Lung (tissue), 12 donors: ENCODE data around the gene ABTB1. TPM values are rescaled to one million over a fixed set of nuclear protein-coding genes. Genes with fewer than 3 reads are reported as not detected.

Experiments used
- ATAC-seq: fragments of 200-7000 bp; cut with Tn5 transposase; one replicate; pipeline ENCODE4 v1.9.1; 2020; ENCODE audit warnings: moderate number of reproducible peaks; ENCODE audit not compliant: insufficient read depth, low FRiP score
- DNase-seq, 3 donors: peaks; one replicate each; pipeline ENCODE4 v3.0.0-alpha.2; 2013 to 2017
- H3K27ac ChIP-seq, 2 donors: one replicate each; pipeline ENCODE4 v1.5.1; 2013; ENCODE audit warnings: mild to moderate bottlenecking in 2 of 2, moderate library complexity in 2 of 2, control low read depth in 1 of 2, inconsistent platforms in 1 of 2, low read depth in 1 of 2, low read length in 1 of 2
- H3K27me3 ChIP-seq, 3 donors: one replicate each; pipeline ENCODE4 v1.5.1; 2013; ENCODE audit warnings: low read length in 2 of 3; ENCODE audit not compliant: control insufficient read depth in 3 of 3, insufficient read depth in 3 of 3
- H3K36me3 ChIP-seq, 4 donors: one replicate each; pipeline ENCODE4 v1.5.1; 2013; ENCODE audit warnings: low read length in 4 of 4, mild to moderate bottlenecking in 1 of 4, moderate library complexity in 1 of 4; ENCODE audit not compliant: control insufficient read depth in 4 of 4, insufficient read depth in 4 of 4
- H3K4me1 ChIP-seq, 5 donors: one replicate each; pipeline ENCODE4 v1.5.1; 2013; ENCODE audit warnings: low read length in 5 of 5, mild to moderate bottlenecking in 2 of 5, moderate library complexity in 1 of 5; ENCODE audit not compliant: control insufficient read depth in 5 of 5, insufficient read depth in 5 of 5
- H3K4me3 ChIP-seq: one replicate; pipeline ENCODE4 v1.5.1; 2013; ENCODE audit warnings: mild to moderate bottlenecking, control low read depth, moderate library complexity
- H3K9ac ChIP-seq, 2 donors: one replicate each; pipeline ENCODE4 v1.5.1; 2013; ENCODE audit warnings: low read length in 2 of 2, control low read depth in 1 of 2; ENCODE audit not compliant: insufficient read depth in 1 of 2
- H3K9me3 ChIP-seq, 4 donors: one replicate each; pipeline ENCODE4 v1.5.1; 2013; ENCODE audit warnings: low read length in 3 of 4, mild to moderate bottlenecking in 1 of 4, moderate library complexity in 1 of 4; ENCODE audit not compliant: control insufficient read depth in 4 of 4, insufficient read depth in 3 of 4
- CTCF ChIP-seq: IDR thresholded peaks from 2 replicates; pipeline ENCODE4 v1.5.1; 2012; ENCODE audit warnings: mild to moderate bottlenecking; ENCODE audit errors: control extremely low read depth, extremely low read depth
- WGBS, 2 donors: extraction: QIAGEN DNeasy Blood & Tissue Kit; methylation state at CpG; one replicate each; pipeline ENCODE4 v1.1.7; 2013; 5-methylcytosine and 5-hydroxymethylcytosine counted together
- polyA plus RNA-seq, 2 donors: library from polyadenylated mRNA; stranded (reverse); fragments of 200-250 nt; gene quantifications; one replicate each; pipeline ENCODE4 v1.2.1, GENCODE V29; 2013
- total RNA-seq, 2 donors: library from RNA; depleted of rRNA in 1 of 2; stranded (reverse); fragments of >200 nt in 1 of 2; gene quantifications; one replicate each; pipeline ENCODE4 v1.2.1, GENCODE V29; 2014 to 2021
- donor health status: control.
- donor health status: control.
- donor health status: Bipolar disorder and iron deficiency.
- donor health status: healthy.
- donor health status: DM: yes; HTN: yes; CAD: no.

ABTB1 gene
- total and polyA plus RNA-seq, 4 donors = 30.7 to 102 (median 48.6) TPM

DNA sequence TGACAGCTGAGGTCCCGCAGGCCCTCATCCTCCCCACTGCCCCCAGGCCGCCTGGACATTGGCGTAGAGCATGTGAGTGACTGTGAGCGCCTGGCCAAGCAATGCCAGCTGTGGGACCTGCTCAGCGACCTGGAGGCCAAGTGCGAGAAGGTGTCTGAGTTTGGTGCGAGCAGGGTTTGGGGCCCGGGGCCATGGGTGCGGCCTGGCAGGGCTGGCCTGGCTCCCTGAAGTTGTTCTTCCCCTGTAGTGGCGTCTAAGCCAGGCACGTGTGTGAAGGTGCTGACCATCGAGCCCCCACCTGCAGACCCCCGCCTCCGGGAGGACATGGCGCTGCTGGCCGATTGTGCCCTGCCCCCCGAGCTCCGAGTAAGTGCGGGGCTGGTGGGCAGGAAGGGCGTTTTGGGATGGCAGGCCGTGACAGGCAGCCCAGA lies 4.2 kb downstream of the ABTB1 start:
- H3K36me3 ChIP-seq = peaks cover 0 to 27% (median 7%) of the 10 kb centered on the region in 4 donors

DNA sequence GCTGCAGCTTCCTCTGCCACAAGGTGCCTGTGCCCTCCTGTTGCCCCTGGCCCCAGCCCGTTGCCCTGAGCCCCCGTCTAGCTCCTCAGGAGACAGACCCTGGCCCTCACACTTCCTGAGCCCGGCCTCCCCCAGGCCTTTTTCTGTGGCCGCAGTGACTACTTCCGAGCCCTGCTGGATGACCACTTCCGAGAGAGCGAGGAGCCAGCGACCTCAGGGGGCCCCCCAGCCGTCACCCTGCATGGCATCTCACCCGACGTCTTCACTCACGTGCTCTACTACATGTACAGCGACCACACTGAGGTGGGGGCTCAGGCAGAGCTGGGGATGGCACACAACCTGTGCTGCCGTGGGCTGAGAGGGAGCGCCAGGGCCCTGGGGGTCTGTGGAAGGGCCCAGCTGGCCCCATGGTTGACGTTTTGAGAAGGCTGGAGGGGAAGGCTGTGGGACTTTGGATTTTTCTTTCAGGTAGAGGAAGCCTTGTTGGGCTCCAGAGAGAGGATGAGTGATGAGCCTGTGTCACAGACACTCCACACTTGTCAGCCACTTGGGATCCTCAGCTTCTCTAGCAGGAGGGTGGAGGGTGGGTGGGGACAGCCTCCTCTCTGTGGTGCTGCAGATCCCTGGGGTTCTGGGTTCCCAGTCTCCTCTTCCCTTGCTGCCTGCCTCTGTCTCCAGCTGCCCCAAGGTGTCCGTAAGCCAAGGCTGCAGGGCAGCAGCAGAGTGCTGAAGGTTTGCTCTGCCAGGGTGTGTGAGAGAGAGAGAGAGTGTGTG lies 5.0 kb downstream of the ABTB1 start:
- no peaks in the 10 kb centered on the region for H3K27me3 ChIP-seq
- no peak for TF ChIP-seq CTCF
- DNase-seq (no peak), ATAC-seq (no peak)
- H3K9me3 ChIP-seq = no peaks in the 10 kb centered on the region
- no peak overlapping the region for H3K27ac ChIP-seq
- peaks cover 0 to 11% (median 3%) of the 10 kb centered on the region in 5 donors for H3K4me1 ChIP-seq
- H3K36me3 ChIP-seq = peaks cover 0 to 27% (median 7%) of the 10 kb centered on the region in 4 donors
- H3K4me3 ChIP-seq = no peak overlapping the region
- WGBS, 2 donors = 90% methylated on average over 17 of the region's 17 CpGs
- H3K9ac ChIP-seq = no peak overlapping the region

More for the DNA sequence above, 4.2 kb downstream of the ABTB1 start:
- no peak overlapping the region for H3K4me3 ChIP-seq
- H3K4me1 ChIP-seq = peaks cover 0 to 12% (median 3%) of the 10 kb centered on the region in 5 donors
- H3K9me3 ChIP-seq = no peaks in the 10 kb centered on the region
- H3K27ac ChIP-seq = no peak overlapping the region
- no peak overlapping the region for H3K9ac ChIP-seq
- 93% methylated on average over 21 of the region's 21 CpGs for WGBS, 2 donors
- peak in 1 of 3 donors; percentile 9 for DNase-seq
- TF ChIP-seq CTCF = no peak
- no peaks in the 10 kb centered on the region for H3K27me3 ChIP-seq
- ATAC-seq = no peak

GRCh38 chr3:127678315-127678599 lies 5.5 kb downstream of the ABTB1 start:
- DNase-seq (no peak), ATAC-seq (no peak)
- no peak overlapping the region for H3K9ac ChIP-seq
- no peak overlapping the region for H3K4me3 ChIP-seq
- H3K36me3 ChIP-seq = peaks cover 0 to 27% (median 7%) of the 10 kb centered on the region in 4 donors
- H3K27ac ChIP-seq = no peak overlapping the region
- no peaks in the 10 kb centered on the region for H3K9me3 ChIP-seq
- no peak for TF ChIP-seq CTCF
- 95 to 99% methylated on average over 8 of the region's 8 CpGs for WGBS, 2 donors
- peaks cover 0 to 11% (median 3%) of the 10 kb centered on the region in 5 donors for H3K4me1 ChIP-seq
- H3K27me3 ChIP-seq = no peaks in the 10 kb centered on the region
